DLD1 (cell line): ENCODE results near the gene ADD3.
"Not testable (repeated sequence)": the region's sequence is repeated elsewhere in the genome, so short reads cannot be mapped to it uniquely, and the experiment has no call there.

Source experiments
- in situ Hi-C: cut with HindIII; loops from 2 replicates; pipeline ENCODE4 v1.10.0; 2017; ENCODE audit warnings: low sequenced_read_pairs

The ADD3 gene

DNA sequence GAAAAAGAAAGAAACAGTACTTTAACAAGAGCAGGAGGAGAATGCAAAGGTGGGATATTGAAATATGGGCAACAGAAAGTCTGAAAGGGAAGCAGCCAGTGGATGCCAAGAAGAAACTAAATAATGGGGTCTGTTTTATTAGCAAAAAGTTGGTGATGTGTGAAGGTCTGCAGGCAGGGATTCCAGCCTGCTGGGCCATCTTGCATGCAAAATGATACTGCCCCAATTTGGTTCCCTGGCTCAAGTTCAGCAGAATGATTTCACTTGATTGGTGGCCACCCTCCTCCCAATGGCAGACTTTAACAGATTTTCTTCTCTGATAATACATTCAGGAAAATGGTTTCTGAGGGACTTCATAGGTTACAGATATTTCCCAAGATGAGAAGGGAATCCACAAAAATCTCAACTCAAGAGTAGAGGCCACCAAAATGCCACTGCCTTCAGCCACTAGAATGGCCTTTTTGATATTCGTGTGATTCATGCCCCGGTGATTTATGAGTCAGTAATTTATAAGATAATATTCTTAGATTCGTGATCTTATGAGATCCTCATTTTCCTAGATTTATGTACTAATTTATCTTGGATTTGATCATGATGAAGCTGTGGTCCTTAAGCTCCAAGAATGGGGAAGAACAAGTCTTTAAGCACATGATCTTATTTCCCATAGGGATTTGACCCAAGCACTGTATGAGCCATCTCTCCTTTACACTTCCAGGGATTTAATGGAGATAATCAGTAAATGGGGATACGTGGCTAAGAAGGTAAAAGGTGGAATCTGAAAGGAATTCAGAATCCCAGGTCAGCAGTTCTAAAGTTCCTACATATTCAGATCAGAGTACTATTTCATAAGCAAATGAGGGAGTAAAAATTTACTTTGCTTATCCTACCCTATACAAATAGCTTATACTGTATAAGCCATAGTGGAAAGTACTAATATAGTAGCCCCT, 32.3 kb upstream of the ADD3 start:
- in situ Hi-C loops: no loop called here

DNA sequence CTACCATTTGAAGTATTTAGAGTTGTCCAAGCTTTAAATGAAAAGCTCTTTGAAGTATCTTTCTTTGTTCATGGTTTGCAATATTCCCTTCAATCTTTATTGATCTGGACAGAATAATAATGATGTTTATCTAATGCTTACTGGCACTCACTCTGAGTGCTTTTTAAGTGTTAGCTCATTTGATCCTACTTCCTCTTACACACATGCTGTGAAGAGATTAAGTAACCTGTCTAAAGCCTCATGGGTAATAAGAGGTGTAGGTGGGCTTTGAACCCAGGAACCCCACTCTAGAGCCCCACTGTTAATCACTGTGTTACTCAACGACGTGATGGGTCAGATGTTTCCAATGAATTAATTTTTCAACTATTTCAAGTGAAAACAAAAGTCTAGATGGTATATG, 31.1 kb upstream of the ADD3 start:
- in situ Hi-C loops: no loop called here

DNA sequence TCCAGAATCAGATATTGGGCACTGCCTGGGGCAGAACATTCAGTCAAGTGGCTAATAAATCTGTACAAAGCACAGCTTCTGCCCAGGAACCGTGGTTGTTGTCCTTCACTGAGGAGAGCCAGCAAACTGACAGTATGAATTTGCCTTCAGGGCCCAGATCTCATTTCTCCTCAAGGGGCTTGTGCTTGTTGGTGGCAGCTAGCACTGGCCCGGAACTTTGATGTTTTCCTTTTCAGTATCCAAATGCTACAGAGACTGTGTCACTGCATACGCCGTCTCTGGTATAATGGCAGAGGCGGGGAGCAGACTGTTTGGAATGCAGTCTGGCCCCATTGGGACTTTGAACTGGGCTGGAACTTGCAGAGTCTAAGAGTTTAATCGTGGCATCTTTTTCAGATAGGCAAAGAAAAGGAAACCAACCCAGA, 30.4 kb upstream of the ADD3 start:
- in situ Hi-C loops: no loop called here

DNA sequence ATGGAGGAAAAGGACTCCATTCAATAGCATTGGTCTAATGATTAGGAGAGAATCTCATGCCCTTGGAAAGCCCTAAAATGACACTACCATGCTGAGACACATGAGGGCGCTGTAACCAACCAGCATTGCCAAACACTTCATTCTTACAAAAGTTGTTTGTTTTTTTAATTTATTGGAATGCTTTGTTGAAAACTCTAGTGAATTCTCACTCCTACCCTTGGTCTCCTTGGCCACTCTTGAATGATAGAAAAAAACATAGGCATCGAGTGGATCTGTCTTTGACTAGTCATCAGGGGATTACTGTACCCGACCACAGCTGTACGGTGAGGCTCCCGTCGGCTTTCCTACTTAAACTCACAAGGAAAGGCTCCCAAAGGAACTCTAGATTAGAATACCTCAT, 29.3 kb upstream of the ADD3 start:
- in situ Hi-C loops: no loop called here

DNA sequence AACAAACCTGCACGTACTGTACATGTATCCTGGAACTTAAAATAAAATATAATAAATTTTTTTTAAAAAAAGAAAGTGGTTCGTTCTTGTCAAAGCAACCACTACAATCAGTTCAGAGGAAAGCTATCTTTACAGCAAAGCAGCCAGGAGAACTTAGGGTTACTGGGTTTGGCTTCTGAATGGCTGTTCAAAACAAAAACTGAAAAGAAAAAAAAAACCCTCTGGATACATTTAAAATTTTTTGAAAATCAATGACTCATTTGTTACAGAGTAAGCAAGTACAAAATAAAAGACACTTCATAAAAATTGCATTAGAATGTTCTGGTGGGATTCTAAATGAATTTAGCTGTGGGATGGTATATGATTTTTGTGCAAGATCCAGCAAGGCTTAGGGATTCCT, 28.6 kb upstream of the ADD3 start:
- in situ Hi-C loops: no loop called here

DNA sequence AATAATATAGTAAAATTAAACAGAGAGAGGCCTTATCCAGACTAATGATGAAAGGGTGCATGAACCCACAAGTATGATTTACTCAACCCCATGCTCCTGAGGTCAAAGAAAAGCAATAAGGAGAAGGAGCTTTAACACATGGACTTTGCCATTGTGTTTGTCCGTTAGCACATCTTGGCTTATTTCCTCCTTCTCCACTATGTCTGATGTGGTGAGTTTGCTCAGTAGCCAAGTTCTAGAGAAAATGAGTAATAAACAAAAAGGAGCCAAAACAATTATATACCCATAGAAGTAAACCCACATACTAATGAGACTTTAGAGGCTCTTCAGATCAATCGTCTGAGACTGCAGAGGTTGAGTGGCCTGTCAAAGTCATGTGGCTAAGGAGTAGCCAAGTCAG, 26.1 kb upstream of the ADD3 start:
- in situ Hi-C loops: no loop called here

DNA sequence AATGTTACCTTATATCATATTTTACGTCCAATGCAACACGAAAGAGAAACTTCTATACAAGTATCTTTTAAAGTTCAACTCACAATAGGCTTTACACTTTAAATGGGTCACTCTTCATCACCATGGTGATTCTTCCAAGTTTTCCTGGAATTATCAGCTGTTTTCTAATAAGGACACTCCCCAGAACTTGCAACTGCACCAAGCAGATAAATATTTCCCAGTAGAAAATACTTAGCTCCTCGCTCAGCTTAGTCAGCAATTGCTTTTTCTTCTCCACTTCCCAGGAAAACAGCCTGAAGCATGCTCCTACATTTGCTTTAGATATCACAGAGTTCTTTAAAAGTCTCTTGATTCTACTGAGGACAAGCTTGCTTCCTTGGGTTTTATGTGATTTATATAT, 25.7 kb upstream of the ADD3 start:
- in situ Hi-C loops: no loop called here

DNA sequence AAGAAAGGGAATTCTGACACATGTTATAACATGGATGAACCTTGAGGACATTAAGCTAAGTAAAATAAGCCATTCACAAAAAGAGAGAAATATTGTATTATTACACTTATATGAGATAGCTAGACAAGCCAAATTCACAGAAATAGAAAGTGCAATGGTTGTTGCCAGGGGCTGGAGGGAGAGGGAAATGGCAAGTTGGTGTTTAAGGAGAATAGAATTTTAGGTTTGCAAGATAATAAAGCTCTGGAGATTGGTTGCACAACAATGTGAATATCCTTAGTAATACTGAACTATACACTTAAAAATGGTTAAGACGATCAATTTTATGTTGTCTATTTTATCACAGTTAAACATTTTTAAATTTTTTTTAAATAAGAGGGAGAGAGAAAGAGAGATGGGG, 25.0 kb upstream of the ADD3 start:
- in situ Hi-C loops: no loop called here

DNA sequence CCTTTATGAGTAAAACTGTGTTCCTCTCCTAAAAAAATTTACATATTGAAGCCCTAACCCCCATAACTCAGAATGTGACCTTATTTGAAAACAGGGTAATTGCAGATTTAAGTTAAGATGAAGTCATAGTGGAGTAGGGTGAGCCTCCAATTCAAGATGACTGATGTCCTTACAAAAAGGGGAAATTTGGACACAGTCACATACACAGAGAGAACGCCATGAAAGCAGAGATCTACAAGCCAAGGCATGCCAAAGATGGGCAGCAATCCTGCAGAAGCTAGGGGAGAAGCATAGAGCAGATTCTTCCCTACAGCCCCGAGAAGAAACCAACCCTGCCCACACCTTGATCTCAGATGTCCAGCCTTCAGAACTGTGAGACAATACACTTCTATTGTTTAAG, 23.8 kb upstream of the ADD3 start:
- in situ Hi-C loops: no loop called here

DNA sequence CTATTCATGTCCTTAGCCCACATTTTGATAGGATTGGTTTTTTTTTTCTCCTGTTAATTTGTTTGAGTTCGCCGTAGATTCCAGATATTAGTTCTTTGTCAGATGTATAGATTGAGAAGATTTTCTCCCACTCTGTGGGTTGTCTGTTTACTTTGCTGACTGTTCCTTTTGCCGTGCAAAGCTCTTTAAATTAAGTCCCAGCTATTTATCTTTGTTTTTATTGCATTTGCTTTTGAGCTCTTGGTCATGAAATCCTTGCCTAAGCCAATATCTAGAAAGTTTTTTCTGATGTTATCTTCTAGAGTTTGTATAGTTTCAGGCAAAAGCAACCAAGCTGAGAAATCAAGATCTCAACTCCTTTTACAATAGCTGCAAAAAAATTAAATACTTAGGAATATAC, 22.0 kb upstream of the ADD3 start:
- in situ Hi-C loops: not testable (repeated sequence)

DNA sequence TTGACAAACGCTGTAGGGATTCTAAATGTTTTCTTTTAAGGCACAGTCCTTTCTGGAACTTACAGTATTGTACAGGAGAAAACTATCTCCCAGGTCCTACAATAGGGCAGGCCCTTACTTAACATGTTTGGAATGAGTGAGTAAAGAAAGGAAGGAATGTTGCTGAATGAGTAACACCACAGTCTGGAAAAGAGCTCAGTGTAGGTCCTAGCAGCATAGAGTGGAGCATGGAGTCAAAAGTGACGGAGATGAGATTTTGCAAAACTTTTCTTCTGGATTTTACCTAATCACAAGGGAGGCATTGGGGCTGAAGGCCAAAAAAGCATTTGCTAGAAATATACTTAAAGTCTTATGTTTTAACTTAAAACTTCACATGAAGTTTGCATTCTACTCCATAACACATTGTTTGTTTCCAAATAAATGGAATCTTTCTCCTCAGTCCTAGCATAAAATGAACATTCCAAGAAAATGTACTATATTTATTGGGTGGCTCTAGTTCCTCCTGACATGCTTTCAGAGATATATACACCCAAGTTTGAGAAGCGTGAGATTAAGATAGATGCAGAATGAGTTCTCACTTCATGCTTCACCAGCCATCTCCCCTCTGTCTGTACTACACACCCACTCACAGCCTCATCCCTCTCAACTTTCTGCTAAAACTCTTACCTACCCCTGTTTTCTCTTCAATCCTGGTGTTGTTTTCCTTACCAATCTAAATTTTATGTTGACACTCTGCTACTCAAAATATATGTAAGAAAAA, 20.2 kb upstream of the ADD3 start:
- in situ Hi-C loops: no loop called here

DNA sequence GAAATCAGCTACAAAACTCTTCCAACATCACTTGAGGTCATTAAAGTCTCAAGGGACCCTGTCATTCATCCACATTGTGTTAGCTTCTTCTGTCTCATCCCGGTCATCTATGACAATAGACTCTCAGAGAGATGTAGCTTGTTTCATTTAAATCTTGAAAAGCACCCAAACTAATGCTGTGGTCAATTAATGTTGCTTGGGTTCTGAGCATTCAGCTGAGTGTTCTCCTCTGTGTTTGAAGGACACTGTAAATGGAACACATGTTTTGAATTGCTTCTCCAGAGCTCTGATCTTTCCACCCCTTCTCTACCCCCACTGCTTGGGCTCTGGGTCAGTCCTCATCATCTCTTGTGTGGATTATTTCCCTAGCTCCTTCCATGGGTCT, 19.6 kb upstream of the ADD3 start:
- in situ Hi-C loops: no loop called here

DNA sequence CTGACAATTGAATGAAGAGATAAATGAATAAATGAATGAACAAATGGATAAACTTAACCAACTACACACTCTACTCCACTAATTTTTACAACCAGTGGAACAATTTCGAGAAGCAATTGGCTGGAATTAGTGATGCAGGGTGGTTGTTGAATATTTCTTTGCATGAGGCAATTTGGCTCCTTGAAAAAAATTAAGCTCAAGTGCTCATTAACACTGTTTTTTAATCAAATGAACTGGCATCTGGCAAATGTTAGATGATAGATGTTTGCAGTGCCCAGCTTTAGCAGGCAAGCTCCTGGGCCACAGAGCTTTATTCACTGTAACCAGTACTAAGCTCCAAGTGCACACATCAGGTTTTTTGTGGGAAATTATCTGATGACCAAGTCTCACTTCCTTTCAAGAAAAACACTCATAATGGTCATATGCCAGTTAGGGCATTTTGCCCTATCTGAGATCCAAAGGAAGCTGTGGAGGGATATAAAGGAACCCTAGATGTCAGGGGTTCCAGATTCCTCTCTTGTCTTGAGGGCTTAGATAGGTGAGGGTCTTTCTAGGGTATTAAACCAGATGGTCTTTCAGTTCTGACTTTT, 16.4 kb upstream of the ADD3 start:
- in situ Hi-C loops: loop anchor here (10.0 kb wide), 1 partner anchor 97 kb away; no protein-coding TSS in a partner anchor

DNA sequence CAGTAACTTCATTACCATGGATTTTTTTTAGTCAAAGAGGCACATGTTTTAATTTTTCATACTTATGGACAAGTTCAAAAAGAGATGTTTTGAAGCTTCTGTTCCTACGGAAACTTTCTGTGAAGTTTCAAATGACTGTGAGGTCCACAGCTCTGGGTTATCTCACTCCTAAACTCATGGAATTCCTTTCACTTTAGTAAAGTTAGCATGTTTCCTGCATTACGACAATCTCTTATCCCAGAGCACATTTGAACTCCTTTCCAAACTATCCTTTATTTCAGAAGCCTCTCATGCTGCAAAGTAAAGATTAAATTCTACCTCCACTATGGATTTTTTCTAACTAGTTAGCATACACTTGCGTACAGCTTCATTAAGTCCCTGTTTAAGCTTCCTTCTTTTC, 15.3 kb upstream of the ADD3 start:
- in situ Hi-C loops: loop anchor here (10.0 kb wide), 1 partner anchor 98 kb away; no protein-coding TSS in a partner anchor

DNA sequence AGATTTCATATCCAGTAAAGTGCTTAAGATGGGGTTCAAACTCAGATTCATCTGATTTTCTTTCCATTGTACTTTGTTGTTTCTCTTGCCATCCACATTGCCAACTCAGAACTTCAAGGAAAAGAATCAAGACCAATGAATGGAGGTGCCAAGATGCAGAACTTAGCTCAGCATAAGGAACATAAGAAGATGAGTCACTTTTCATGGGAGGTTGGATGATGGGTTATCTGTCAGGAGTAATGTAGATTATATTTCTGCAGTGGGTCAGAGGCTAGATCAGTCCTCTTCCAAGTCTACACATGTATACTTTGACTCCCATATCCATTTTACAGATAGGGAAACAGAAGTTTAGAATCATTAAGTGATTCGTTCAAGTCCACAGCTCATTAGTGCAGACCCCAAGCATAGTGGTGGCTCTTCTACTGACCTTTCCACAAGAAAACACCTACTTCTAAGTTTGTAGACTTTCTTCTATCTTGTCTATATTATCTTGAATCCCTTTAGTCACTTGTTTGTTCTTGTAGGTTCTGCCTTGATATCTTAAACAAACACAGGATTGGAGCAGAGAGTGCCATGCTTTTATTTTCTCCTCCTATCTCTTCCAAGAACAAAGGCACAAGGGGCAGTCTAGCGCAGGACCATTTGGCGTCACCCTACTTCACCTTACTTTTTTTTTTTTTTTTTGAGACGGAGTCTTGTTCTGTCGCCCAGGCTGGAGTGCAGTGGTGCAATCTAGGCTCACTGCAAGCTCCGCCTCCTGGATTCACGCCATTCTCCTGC, 14.0 kb upstream of the ADD3 start:
- in situ Hi-C loops: loop anchor here (10.0 kb wide), 1 partner anchor 99 kb away; no protein-coding TSS in a partner anchor

DNA sequence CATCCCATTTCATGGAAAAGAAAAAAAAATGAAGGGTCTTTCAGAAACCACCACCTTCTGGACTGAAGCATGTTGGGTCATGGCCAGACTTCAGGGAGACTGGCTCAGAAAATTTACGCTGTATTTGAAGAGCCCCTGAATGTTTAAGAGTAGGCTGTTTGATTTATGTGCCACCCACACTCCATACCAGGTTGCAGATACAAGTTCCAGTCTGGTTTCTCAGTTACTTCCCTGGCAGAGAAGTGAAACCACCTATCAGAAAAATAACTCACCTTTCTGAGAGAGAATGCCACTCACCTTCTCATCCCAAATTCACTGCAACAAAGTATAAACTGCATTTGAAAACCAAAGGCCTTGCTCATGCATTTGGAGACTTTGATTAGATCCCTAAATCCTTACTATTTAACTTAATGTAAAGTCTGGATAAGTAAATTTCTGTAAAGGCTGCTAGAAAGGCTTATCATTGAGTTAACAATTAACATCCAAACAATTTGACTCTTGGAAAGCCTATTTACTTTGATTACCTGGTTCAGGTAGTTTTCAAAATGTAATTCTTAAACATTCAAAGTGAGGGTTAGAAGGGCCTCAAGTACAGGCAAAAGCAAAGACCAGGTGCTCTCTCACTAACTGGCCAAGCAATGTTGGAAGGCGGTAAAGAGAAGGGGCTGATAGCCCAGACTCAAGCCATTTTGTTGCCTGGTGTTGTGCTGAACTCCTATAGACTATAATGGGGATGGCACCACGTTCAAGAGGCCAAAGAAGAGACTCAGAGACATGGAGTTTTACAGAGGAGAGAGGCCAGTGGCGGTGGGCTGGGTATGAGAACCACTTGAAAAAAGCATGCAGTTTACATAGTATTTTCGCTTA, 12.8 kb upstream of the ADD3 start:
- in situ Hi-C loops: loop anchor here (10.0 kb wide), 1 partner anchor 100 kb away; no protein-coding TSS in a partner anchor

DNA sequence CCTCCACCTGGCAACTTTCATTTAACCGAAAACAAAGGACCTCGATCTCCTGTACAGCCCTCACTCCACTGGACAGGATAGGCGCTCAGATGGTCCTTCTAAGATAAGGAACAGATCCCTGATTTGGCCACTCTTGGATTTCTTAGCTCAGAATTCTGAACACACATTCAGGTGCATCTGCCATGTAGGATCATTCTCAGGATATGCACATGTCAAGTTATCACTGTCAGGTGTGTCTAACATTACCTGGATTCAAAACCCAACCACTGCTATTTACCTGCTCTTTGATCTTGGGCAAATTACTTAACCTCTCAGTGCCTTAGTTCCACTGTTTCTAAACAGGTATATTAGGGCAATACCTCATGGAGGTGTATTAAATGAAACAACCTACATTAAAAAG, 12.2 kb upstream of the ADD3 start:
- in situ Hi-C loops: loop anchor here (10.0 kb wide), 1 partner anchor 101 kb away; no protein-coding TSS in a partner anchor

DNA sequence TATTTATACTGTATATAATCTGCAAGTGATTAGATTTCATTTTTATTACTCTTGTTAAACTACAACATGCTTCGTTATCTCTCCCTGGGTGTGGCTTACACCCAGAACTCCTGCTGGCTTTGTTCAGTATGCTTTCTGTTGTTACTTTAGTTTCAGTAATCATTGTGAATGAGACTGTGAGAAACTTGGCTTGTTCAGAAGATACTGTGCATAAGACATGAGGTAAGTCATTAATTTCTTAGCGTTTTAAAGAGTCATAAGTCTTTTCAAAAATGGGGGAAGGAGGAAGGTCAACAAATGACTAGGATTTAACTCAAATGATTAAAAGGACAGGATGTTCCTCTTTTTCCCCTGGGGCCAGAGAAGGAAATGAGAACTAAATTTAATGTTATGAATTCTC, 11.6 kb upstream of the ADD3 start:
- in situ Hi-C loops: loop anchor here (10.0 kb wide), 1 partner anchor 101 kb away; no protein-coding TSS in a partner anchor

DNA sequence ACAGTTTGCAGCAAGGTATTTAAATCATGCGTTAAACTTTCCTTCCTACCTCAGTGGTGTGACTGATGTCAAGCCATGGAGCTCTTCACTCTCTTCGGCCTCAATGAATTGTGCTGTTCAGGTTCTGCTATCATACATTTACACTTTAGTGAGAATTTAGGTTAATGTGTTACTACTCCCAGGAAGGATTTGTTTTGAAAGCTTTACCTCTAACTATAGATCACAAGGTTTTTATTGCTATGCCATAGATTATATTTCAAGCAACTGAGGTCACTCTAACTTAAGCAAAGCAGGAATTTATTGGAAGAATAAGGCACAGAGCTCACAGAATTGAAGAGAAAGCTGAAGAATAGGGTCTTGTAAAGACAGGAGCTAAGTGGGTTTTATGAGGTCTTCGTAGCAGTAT, 11.0 kb upstream of the ADD3 start:
- in situ Hi-C loops: loop anchor here (10.0 kb wide), 1 partner anchor 102 kb away; no protein-coding TSS in a partner anchor
